HepG2 (cell line): Measurements from ENCODE around the gene MIR17HG. TPM values are rescaled to one million over a fixed set of nuclear protein-coding genes. Genes with fewer than 3 reads are reported as not detected.

Experiments
- IKZF4 ChIP-seq: sonication (generic); formaldehyde crosslinking; IDR thresholded peaks from 2 replicates; pipeline ENCODE4 v1.5.1; 2020; ENCODE audit warnings: borderline replicate concordance, mild to moderate bottlenecking, low read depth, missing genetic modification reagents; ENCODE audit errors: not compliant biosample characterization
- PCBP1 ChIP-seq: fragments of 200-400 bp; formaldehyde crosslinking; IDR thresholded peaks from 2 replicates; pipeline ENCODE4 v1.6.1; 2017; ENCODE audit warnings: mild to moderate bottlenecking, low read depth, low read length, borderline replicate concordance
- RBM22 ChIP-seq: fragments of 200-400 bp; formaldehyde crosslinking; optimal IDR thresholded peaks from 2 replicates; pipeline ENCODE3; 2017; ENCODE audit warnings: mild to moderate bottlenecking, low read length, moderate library complexity
- RNF2 ChIP-seq: fragments of 450-650 bp; conservative IDR thresholded peaks from 2 replicates; pipeline ENCODE4 v1.6.1; 2016; ENCODE audit warnings: low read depth
- ZFP1 ChIP-seq: IDR thresholded peaks from 2 replicates; pipeline ENCODE4 v1.6.1; 2016
- ZFP90 ChIP-seq: sonication (generic); formaldehyde crosslinking; IDR thresholded peaks from 2 replicates; pipeline ENCODE4 v1.8.0; 2022; ENCODE audit warnings: missing genetic modification reagents, mild to moderate bottlenecking, inconsistent platforms, borderline replicate concordance
- ZNF367 ChIP-seq: sonication (generic); formaldehyde crosslinking; IDR thresholded peaks from 2 replicates; pipeline ENCODE4 v1.4.0; 2020; ENCODE audit warnings: missing genetic modification reagents, borderline replicate concordance
- ZNF441 ChIP-seq: sonication (generic); formaldehyde crosslinking; IDR thresholded peaks from 2 replicates; pipeline ENCODE4 v1.7.0; 2021; ENCODE audit warnings: missing genetic modification reagents, borderline replicate concordance
- ZNF549 ChIP-seq: sonication (generic); formaldehyde crosslinking; IDR thresholded peaks from 2 replicates; pipeline ENCODE4 v1.5.0; 2020; ENCODE audit warnings: missing genetic modification reagents
- ZNF678 ChIP-seq: sonication (generic); formaldehyde crosslinking; IDR thresholded peaks from 2 replicates; pipeline ENCODE4 v1.4.0; 2020; ENCODE audit warnings: mild to moderate bottlenecking, missing genetic modification reagents
- ZNF788 ChIP-seq: sonication (generic); formaldehyde crosslinking; IDR thresholded peaks from 2 replicates; pipeline ENCODE4 v1.5.0; 2020; ENCODE audit warnings: mild to moderate bottlenecking, missing genetic modification reagents, borderline replicate concordance
- ZNF790 ChIP-seq: sonication (generic); formaldehyde crosslinking; IDR thresholded peaks from 2 replicates; pipeline ENCODE4 v1.8.0; 2022; ENCODE audit warnings: missing genetic modification reagents, mild to moderate bottlenecking, borderline replicate concordance
- ZNF792 ChIP-seq: IDR thresholded peaks from 2 replicates; pipeline ENCODE4 v1.6.1; 2016
- polyA plus RNA-seq, 8 experiments: library from polyadenylated mRNA; depleted of rRNA in 3 of 8; stranded (reverse) in 7 of 8; unstranded in 1 of 8; fragments of >200 nt; fragmentation: Illumina TruSeq in 4 of 8; extraction: Trizol in 4 of 8; gene quantifications; 2 replicates each; pipeline versions ENCODE4 v1.2.1 to v1.2.3, GENCODE V29; 2011 to 2016; ENCODE audit warnings: low read depth in 4 of 8, missing spikeins in 1 of 8, mixed read lengths in 1 of 8; ENCODE audit not compliant: insufficient read depth in 1 of 8
- total RNA-seq, 5 experiments: library from RNA; depleted of rRNA; stranded (reverse); fragments of >200 nt; fragmentation: Illumina TruSeq; extraction: Trizol; gene quantifications; 2 replicates each; pipeline ENCODE4 v1.2.3, GENCODE V29; 2016; ENCODE audit warnings: low read depth in 1 of 5
- TF ChIP-seq, protein P1 (sequence below), 2 experiments: fragments of 450-650 bp in 1 of 2; sonication (generic) in 1 of 2; formaldehyde crosslinking in 1 of 2; IDR thresholded peaks; 2 replicates each; pipeline versions ENCODE4 v1.6.1 to v1.8.0; 2016 to 2022; ENCODE audit warnings: antibody characterized with exemption in 1 of 2, mild to moderate bottlenecking in 1 of 2, missing genetic modification reagents in 1 of 2
- TF ChIP-seq, protein P2 (sequence below), 2 experiments: sonication (generic) in 1 of 2; formaldehyde crosslinking in 1 of 2; IDR thresholded peaks; 2 replicates each; pipeline versions ENCODE4 v1.5.1 to v1.6.1; 2011 to 2020; ENCODE audit warnings: borderline replicate concordance in 1 of 2, low read depth in 1 of 2, low read length in 1 of 2, mild to moderate bottlenecking in 1 of 2, missing genetic modification reagents in 1 of 2, moderate library complexity in 1 of 2
- TF ChIP-seq, protein P3 (sequence below): sonication (generic); formaldehyde crosslinking; IDR thresholded peaks from 2 replicates; pipeline ENCODE4 v1.5.1; 2020; ENCODE audit warnings: missing genetic modification reagents, mild to moderate bottlenecking, borderline replicate concordance

Gene MIR17HG
- total and polyA plus RNA-seq, 2 of the 13 experiments (the other 11 are each of a cell fraction or from before 2014, with no cell fraction given): 2.5 to 12.3 TPM

DNA sequence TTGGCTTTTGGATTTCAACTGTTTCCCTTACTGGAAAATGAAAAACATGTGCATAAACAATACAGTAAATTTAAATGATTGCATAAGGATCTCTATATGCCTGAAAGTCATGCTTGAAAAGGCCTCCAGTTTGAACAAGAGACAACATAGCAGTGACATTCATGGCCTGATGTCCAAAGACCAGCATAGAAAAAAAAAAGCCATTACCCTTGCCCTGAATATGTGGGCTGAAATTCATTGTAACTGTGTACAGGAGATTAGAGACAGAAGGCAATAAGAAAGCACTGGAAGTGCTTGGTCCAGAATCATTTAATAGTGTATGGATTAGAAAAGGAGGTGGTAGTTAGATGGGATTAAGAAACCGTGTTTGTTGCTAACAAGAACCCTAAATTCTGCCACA lies 15.4 kb downstream of the MIR17HG start (continued):
- TF ChIP-seq, protein P1, sequence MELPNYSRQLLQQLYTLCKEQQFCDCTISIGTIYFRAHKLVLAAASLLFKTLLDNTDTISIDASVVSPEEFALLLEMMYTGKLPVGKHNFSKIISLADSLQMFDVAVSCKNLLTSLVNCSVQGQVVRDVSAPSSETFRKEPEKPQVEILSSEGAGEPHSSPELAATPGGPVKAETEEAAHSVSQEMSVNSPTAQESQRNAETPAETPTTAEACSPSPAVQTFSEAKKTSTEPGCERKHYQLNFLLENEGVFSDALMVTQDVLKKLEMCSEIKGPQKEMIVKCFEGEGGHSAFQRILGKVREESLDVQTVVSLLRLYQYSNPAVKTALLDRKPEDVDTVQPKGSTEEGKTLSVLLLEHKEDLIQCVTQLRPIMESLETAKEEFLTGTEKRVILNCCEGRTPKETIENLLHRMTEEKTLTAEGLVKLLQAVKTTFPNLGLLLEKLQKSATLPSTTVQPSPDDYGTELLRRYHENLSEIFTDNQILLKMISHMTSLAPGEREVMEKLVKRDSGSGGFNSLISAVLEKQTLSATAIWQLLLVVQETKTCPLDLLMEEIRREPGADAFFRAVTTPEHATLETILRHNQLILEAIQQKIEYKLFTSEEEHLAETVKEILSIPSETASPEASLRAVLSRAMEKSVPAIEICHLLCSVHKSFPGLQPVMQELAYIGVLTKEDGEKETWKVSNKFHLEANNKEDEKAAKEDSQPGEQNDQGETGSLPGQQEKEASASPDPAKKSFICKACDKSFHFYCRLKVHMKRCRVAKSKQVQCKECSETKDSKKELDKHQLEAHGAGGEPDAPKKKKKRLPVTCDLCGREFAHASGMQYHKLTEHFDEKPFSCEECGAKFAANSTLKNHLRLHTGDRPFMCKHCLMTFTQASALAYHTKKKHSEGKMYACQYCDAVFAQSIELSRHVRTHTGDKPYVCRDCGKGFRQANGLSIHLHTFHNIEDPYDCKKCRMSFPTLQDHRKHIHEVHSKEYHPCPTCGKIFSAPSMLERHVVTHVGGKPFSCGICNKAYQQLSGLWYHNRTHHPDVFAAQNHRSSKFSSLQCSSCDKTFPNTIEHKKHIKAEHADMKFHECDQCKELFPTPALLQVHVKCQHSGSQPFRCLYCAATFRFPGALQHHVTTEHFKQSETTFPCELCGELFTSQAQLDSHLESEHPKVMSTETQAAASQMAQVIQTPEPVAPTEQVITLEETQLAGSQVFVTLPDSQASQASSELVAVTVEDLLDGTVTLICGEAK (IDR thresholded peaks at IDR 0.05): no peak
- TF ChIP-seq, protein P1 (CRISPR knock-in tag; IDR thresholded peaks at IDR 0.05): no peak
- TF ChIP-seq ZNF678 (CRISPR knock-in tag) (no peak), PCBP1 (no peak), ZFP1 (no peak), RBM22 (no peak), IKZF4 (CRISPR knock-in tag) (no peak), ZNF549 (CRISPR knock-in tag) (no peak), ZNF441 (no peak), ZNF792 (no peak), ZNF788 (CRISPR knock-in tag) (no peak), ZNF367 (no peak), ZNF790 (CRISPR knock-in tag) (no peak), RNF2 (no peak), ZFP90 (CRISPR knock-in tag) (no peak)
- TF ChIP-seq, protein P2, sequence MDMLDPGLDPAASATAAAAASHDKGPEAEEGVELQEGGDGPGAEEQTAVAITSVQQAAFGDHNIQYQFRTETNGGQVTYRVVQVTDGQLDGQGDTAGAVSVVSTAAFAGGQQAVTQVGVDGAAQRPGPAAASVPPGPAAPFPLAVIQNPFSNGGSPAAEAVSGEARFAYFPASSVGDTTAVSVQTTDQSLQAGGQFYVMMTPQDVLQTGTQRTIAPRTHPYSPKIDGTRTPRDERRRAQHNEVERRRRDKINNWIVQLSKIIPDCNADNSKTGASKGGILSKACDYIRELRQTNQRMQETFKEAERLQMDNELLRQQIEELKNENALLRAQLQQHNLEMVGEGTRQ (IDR thresholded peaks at IDR 0.05; ENCODE audit: low read depth, low read length): no peak
- TF ChIP-seq, protein P2 (CRISPR knock-in tag; IDR thresholded peaks at IDR 0.05; ENCODE audit: borderline replicate concordance): no peak
- TF ChIP-seq, protein P3, sequence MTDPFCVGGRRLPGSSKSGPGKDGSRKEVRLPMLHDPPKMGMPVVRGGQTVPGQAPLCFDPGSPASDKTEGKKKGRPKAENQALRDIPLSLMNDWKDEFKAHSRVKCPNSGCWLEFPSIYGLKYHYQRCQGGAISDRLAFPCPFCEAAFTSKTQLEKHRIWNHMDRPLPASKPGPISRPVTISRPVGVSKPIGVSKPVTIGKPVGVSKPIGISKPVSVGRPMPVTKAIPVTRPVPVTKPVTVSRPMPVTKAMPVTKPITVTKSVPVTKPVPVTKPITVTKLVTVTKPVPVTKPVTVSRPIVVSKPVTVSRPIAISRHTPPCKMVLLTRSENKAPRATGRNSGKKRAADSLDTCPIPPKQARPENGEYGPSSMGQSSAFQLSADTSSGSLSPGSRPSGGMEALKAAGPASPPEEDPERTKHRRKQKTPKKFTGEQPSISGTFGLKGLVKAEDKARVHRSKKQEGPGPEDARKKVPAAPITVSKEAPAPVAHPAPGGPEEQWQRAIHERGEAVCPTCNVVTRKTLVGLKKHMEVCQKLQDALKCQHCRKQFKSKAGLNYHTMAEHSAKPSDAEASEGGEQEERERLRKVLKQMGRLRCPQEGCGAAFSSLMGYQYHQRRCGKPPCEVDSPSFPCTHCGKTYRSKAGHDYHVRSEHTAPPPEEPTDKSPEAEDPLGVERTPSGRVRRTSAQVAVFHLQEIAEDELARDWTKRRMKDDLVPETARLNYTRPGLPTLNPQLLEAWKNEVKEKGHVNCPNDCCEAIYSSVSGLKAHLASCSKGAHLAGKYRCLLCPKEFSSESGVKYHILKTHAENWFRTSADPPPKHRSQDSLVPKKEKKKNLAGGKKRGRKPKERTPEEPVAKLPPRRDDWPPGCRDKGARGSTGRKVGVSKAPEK (CRISPR knock-in tag): no peak
